ENCODE results near the gene RHBDL3.
"Not testable (repeated sequence)": the region's sequence is repeated elsewhere in the genome, so short reads cannot be mapped to it uniquely, and the experiment has no call there.

RHBDL3 gene

DNA sequence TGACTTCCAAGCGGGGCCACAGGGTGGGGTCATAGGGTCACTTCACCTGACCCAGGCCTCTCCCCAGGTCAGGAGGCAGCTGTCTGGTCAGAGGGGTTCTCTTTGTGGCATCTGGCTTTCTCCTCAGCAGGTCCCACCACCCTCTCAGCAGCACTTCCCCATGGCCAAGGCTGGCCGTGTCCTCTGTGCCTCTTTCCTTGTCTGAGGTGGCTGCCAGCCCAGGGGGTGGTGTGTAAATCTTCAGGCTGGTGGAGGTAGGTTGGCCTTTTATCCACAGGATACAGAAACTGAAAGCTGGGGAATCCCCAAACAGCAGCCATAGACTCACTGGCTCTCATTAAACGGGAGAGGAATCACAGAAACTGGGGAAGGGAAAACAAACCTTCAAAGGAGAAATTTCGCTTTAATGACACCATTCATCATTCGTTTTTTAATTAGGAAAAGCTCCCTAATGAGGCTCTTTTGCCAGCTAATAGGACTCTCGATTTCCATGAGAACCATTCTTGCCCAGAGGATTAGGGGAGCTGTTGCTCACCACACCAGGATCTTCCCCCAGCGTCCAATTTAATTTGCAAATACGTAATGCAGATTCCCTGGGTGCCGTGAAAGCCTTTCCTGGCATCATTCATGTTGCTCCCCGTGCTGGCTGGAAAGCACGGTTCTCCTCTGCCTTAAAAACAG is 58.3 kb downstream of the RHBDL3 start:
- DNase-seq (ENCODE audit: low read depth, low spot score), result no peak

DNA sequence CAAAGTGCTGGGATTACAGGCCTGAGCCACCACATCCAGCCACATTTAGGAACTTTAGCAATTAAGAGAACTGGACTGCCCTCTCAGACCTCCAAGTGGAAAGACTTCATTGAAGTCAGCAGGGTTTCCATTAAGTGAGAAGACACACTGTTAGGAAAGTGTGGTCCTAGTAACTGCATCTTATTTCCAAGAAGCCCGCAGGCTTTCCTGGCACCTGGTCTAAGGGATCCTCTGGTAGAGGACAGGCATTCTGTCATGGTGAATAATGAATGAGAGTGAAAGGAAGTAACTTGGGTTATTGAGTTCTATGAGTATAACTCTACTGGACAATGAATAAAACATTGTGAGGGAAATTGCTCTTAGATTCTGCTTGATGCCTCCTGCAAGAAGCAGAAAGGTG is 62.3 kb downstream of the RHBDL3 start:
- no peak for DNase-seq (ENCODE audit: low read depth, low spot score)

DNA sequence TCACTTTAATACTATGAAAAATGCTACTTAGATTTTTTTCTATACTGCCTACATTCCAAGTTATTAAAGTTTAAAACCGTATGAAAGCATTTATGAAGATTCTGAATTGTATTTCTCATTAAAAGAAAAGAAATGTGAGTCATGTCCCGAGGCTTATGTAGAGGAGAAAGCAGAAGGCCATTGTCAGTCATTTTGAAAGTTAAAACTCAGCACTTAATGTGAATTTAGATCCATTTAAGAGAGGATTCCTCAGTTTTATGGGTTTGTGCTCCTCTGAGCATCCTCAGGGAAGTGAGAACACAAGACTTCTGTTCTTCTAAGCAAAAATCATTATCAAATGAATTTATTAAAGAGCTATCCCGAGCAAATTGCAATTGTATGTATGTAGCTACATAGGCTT is 64.5 kb downstream of the RHBDL3 start:
- no peak for DNase-seq (ENCODE audit: low read depth, low spot score)

DNA sequence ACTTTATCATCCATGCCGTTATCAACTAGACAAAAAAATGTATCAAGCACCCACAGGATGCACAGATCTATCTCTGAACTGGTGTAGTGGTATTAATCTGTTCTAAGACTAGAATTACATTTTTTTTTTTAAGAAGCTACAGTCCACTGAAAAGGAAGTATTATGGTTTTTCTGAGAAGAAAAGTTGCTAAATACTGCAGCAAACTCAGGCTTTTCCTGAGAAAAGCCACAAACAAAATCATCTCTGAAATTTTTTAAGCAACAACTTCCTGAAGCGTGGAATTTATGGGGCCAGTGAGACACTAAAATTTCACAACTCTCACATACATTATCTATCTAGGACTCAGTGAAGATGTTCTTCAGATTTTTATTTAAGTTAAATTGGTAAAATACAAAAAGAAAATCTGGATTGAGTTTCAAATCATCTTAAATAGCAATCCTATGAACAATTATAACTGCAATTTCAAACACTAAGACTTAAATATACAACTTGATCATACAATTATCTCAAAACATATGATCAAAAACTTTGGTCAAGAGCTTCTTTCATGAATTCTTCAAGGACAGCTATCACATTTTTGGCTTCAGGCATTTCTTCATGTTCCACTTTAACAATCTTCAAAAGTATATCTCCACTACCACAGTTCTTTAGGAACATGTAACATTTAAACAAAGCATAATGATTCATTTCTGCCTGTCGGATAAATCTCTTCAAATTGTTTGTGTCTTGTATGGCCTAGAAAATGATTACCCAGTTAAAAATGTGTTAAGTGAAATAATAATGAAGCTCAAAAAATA is 65.8 kb downstream of the RHBDL3 start:
- no peak for DNase-seq (ENCODE audit: low read depth, low spot score)

DNA sequence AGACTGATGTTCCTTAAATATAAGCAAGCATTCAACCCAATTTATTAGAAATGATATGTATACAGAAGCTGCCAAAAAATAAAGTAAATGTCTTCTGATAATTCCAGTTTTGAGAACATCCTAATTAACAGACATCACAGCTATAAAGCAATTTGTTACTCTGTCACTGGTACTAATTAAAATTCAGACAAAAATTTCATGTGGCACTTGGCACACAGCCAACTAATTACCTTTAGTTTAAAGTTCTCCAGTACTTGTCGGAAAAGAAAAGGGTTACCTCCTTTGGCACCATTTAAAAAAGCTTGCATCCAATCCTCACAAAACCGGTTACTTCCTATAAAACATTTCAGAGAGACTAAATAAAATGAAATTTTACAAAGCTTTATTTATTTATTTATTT is 67.6 kb downstream of the RHBDL3 start:
- no peak for DNase-seq (ENCODE audit: low read depth, low spot score)

DNA sequence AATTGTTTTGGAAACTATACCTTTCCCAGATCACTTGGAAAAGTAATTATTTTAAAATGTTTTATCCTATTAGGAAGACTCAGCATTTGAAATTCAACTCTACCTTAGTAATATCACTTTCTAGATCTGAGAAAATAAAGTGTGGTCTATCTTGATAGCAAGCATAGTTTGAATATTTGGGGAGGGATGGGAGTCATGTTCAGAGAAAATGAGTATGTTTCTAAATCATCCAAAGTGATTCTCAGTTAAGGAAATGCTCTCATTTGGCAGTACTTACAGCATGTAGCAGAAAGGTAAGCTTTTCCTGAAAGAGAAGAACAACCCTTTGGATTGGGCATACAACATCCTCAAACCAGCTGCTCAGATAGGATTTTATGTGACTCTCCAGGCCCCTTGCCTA is 69.4 kb downstream of the RHBDL3 start:
- no peak for DNase-seq (ENCODE audit: low read depth, low spot score)

DNA sequence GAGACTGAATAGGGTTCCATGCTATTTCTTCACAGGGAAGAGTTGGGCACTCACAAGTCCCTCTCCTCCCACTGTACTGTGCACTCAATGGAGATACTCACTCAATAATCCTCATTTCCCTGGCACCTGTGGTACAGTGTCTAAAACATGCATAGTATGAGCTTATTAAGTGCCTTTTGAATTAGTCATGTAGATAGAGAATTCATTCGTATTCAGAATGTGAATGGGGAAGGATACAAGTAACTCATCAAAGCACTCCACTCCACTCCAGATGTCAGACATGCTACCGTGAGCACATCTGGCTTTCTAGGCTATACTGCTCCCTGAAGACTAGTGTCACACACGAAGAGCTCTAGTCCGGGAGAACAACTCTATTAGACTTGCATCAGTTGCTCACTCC is 70.1 kb downstream of the RHBDL3 start:
- no peak for DNase-seq (ENCODE audit: low read depth, low spot score)

DNA sequence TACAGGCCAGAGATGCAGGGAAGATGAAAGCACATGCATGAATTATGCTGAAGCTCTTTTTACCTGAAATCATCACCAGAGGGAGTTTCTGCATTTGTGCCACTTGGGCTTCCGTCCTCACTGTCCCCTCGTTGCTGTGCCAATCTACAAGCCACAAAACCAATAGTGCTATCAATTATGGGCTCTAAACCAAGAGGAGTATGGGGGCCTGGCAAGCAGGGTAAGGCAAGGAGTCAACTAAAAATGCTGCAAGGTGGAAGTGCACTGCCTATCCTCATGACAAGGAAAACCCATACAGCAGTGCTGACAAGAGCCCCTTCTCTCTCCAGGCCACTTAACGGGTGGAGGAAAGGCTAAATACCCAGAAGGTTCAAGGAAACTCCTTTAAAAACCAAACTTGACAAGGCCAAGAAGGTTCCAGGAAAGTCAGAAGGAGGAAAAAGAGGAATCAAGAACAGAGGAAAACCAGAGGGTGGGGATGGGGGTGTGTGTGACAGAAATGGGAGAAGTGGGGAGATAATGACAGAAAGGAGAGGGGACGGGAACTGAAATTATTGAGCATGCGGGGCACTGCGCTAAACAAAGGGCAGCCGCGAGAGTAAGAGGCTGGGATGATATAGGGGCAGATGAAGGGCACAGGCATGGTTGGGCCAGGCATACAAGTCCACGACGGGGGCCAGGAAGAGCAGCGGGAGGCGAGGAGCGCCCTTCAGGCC is 75.7 kb downstream of the RHBDL3 start:
- DNase-seq (ENCODE audit: low read depth, low spot score), result no peak

DNA sequence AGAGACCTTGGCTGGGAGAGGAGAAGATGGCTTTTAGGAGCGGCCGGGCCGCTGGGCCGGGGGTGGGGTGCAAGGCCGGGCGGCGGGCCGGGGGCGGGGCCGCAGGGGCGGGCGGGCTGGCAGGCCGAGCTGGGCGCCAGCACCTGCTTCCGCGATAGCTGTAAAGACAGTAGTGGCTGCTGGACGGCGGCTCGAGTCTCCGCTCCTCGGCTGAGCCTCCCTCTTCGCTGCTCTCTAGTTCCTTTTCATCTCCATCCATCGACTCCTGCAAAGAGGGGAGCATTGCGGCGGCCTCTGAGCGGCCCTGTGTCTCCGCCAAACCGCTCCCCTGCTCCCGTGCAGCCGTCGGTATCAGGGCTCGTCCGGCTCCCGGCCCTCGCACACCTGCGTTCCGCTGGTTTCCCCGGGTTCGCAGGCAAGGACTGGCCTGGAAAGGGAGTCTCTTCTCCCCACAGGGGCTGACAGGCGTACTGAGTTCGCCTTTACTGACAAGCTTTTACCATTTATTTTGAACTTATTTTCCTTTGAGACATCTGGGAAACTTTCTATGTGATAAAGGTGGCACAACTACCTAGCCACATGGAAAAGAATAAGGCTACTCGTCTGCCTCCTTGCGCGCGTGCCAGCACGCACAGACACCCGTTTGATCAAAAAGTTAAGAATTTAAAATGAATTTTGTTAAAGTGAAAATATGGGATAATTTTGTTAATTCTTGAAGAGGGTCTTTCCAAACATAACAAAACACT is 76.4 kb downstream of the RHBDL3 start, which contains the start of gene C17orf75:
Gene C17orf75 (minus strand): TSS at position 317 of the 746 bp plus-strand sequence. CDS start 34 bp downstream, at position 283.
- no peak for DNase-seq (ENCODE audit: low read depth, low spot score)

DNA sequence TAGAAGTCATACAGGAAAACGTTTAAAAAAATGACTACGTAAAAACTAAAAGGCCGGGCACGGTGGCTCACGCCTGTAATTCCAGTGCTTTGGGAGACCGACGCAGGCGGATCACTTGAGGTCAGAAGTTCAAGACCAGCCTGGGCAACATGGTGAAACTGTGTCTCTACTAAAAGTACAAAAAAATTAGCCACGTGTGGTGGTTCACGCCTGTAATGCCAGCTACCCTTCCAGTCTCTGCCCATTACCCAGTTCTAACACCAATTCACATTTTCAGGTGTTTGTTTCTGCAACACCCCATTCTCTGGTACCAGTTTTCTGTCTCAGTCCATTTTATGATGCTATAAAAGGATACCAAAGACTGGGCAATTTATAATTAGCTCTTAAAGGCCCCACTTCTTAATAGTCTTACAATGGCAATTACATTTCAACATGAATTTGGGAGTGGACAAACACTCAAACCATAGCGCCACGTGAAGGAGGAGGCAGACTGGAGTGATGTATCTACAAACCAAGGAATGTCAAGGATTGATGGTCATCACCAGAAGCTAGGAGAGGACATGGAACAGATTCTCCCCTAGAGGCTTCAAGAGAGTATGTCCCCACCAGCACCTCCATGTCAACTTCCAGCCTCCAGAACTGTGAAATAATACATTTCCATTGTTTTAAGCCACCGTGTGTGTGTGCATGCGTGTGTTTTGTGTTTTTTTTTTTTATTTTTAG is 77.1 kb downstream of the RHBDL3 start:
- no peak for DNase-seq (ENCODE audit: low read depth, low spot score)

DNA sequence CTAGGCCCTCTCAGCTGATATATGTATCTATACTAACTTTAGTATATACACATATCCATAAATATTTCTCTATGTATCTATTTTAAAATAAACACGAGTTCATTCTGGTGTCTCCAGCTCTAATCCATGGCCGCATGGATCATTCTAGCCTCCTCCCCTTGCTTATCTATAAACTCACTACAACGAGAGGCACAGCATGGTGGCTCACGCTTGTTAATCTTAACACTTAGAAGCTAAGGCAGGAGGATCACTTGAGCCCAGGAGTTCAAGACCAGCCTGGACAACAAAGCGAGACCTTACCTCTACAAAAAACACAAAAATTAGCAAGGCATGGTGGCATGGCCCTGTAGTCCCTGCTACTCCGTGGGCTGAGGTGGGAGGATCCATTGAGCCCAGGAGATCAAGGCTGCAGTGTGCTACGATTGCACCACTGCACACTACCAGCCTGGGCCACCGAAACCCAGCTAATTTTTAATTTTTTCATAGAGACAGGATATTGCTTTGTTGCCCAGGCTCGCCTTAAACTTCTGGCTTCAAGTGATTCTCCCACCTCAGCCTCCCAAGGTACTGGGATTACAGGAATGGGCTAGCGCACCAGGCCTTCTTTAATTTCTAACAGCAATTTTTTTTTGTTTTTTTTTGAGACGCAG is 80.4 kb downstream of the RHBDL3 start:
- DNase-seq (ENCODE audit: low read depth, low spot score), result no peak

DNA sequence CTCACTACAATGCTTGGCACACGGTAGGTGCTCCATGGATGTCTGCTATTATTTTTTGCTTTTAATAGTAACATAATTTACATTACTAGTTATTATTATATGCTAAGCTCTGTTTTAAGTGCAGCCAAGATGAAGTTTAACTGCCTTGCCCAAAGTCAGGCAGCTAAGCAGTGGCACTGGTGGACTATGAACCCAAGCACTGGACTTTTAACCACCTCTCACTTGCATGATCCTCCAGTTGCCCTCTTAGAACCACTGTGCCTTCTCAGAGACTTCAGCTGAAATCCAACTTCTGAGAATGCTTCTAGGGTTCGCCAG is 82.8 kb downstream of the RHBDL3 start:
- DNase-seq (ENCODE audit: low read depth, low spot score), result no peak

DNA sequence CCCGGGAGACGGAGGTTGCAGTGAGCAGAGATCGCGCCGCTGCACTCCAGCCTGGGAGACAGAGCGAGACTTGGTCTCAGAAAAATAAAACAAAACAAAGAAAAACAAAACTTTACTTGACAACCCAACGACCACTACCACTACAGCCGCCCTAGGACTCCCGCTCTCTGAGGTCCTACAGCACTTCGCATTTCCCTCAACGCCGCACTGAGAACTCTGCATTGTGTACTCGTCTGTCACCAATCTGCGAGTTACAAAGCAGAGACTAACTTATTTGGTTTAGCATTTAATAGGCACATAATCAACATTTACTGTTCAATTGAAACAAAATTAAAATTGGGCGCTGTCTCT is 83.8 kb downstream of the RHBDL3 start:
- no peak for DNase-seq (ENCODE audit: low read depth, low spot score)

DNA sequence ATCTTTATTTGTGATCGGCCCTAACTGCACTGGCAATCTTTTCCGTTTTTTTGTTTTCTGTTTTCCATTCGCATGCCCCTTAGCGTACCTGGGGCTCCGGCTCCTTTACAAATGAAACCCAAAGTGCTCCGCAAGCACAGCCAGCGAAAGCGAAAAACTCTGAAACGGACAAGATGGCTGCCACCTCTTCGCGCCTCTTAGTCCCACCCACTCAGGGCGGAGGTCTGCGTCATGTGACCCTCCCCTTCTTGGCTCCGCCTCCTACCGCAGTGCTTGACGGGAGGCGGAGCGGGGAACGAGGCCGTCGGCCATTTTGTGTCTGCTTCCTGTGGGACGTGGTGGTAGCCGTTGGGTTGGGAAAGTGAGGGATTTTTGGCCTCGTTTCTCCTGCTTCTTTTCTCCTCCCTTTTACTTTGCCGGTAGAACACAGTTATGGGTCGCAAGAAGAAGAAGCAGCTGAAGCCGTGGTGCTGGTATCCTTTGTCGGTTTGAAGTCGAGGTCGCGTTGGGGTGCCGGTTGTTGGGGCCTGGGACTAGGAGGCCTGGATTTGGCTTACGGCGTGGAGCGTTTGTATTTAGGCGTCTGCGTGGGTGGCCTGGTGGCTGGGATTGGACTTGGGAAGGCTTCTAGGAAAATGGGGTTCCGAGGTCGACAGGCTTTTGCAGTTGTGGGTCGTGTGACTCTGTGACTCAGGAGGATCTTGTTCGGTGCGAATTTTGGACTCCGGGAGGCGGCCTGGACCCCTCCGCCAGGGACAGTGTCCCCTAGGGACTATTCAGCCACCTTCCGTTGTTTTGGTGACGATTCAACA is 84.4 kb downstream of the RHBDL3 start, which contains the start of gene ZNF207:
Gene ZNF207 (plus strand): TSS at position 304 of the 812 bp plus-strand sequence. CDS start 129 bp downstream, at position 433.
- peak; percentile 92 for DNase-seq (ENCODE audit: low read depth, low spot score)

DNA sequence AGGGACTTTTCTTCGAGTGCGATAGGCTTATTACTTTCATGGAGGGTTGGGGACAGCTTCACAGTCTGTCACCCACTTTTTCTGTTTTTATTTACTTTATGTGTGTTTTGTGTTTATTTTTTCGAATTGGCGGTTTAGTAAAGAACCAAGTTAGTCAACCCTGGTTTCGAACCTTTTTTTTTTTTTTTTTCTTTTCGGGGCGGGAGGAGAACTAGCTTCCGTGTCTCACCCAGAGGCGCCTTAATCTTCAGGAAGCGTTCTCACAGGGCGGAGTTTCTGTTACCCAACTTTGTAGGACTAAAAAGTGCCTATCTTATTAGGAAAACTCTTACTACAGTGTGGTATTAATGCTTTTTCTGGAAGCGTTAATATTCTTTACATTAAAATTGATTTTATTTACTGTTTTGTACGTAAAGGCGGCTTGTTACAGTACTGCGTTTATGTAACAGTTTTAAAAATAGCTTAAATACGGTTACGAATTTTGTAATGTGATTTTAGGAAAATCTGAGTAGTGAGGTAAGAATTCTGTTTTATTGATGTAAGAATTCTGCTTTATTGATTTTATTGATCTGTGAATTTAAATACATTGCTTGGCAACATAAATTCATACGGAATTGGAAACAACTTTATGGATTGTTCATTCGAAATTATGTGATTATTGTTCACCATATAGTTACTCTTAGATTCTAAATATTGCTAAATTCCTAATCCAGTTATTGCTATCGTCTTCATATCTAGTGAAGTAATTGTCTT is 85.2 kb downstream of the RHBDL3 start:
- DNase-seq (ENCODE audit: low read depth, low spot score), result peak; percentile 28

DNA sequence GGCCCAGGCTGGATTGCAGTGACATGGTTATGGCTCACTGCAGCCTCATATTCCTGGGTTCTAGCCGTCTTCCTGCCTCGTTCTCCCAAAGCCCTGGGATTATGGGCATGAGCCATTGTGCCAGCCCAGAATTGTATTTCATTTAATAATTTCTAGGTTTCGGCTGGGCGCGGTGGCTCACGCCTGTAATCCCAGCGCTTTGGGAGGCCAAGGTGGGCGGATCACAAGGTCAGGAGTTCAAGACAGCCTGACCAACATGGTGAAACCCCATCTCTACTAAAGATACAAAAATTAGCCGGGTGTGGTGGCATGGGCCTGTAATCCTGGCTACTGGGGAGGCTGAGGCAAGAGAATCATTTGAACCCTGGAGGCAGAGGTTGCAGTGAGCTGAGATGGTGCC is 87.1 kb downstream of the RHBDL3 start:
- DNase-seq (ENCODE audit: low read depth, low spot score), result not testable (repeated sequence)

DNA sequence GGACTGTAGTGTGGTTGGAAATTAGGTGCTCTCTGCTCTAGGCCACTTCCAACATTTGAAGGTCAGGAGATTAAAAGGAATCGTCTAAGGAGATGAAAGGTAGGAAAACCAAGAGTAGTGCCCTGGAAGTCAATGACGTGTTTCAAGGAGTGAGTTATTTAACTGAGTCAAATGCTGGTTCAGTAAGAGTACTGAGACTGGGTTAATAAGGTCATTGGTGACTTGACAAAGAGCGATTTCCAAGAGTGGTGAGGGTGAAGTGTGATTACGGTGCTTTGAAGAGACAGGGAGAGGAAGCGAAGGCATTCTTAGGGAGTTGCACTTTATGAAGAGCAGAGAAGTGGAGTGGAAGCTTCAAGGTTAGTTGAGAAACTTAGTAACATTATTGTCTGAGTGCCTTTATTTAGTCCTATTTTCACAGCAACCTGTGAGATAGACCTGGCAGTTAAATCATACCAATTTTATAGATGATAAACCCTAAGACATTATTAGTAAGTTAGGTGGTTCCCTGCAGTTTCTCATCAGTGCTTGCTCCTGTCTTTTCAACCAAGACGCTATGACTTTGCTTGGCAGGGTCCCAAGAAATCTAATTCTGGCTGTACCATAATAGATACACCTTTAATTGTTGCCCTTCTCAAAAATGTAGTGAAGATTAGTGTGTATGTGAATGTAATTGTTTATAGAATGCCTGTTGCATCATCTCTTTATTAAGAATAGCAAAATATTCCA is 90.2 kb downstream of the RHBDL3 start:
- no peak for DNase-seq (ENCODE audit: low read depth, low spot score)

DNA sequence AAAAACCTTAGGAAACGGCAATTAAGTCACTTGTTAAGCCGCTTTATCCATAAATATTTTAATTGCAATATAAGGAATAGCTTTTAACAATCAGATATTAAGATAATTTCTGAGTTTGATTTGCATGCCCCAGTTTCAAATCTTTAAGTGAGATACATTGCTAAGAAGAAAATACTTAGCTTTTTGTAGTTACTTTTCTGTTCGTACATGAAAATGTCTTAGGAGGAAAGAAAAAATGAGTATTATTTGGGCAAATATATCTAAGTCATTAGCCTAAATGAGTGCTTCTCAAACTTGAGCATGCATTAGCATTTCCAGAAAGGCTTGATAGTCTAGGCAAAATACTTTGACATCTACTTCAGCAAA is 90.7 kb downstream of the RHBDL3 start:
- DNase-seq (ENCODE audit: low read depth, low spot score), result no peak

DNA sequence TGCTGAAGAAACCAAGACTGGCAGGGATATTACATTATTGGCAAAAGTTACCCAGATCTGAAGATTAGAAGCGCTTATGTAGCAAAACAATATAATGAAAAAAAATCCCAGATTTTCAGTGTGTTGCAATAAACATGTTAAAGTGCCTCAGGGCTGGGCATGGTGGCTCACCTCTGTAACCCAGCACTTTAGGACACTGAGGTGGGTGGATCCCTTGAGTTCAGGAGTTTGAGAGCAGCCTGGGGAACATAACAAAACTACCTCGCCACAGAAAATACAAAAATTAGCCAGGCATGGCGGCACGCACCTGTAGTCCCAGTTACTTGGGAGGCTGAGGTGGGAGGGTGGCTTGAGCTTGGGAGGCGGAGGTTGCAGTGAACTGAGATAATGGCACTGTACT is 91.1 kb downstream of the RHBDL3 start:
- no peak for DNase-seq (ENCODE audit: low read depth, low spot score)
